GM18520 (cell line): ENCODE measurements around the gene SLC2A1.

ENCODE experiments used
- ATAC-seq: cut with Tn5 transposase; IDR thresholded peaks from one replicate; pipeline ENCODE4 v1.9.1; 2021; ENCODE audit not compliant: unreplicated experiment

The SLC2A1 gene

DNA sequence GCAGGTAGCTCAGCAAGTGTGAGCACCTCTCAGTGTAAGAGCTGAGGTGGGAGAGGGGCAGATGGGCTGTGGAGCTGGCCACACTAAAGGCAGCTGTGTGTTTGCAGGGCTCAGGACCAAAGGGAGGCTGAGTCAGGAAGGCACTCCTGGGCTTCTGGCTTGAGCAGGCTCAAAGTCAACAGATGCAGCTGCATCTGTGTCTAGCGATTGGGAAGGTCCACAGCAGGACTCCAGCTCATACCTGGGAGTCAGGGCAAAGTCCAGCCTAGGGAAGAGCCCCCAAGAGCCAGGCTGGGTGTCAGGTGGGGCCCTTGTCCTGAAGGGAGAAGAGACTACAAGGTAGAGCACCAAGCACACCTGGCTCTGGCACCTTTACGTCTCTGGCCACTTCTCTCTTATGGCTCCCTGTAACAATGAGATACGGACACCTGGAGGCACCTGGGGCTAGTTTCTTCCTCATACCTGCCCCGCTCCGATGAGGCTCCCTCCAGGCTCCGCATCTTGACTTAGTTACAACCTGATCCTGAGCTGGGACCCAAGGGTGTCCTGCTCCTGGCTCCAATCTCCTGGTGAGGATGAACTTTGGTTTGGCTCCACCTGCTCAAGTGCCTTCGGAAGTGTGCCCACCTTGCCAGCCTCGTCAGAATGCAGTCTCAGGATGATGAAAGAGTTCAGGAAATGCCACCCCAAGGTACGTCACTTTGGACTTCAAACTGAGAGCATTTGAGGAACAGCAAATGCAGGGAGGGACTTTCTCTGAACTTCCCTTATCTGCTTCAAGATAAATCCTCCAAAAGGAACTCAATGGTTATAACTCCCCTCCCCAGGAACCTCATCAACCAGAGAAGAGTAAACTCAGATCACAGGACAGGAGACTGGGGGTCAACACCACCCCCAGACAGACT, 21.5 kb upstream of the SLC2A1 start:
- no peak for ATAC-seq

DNA sequence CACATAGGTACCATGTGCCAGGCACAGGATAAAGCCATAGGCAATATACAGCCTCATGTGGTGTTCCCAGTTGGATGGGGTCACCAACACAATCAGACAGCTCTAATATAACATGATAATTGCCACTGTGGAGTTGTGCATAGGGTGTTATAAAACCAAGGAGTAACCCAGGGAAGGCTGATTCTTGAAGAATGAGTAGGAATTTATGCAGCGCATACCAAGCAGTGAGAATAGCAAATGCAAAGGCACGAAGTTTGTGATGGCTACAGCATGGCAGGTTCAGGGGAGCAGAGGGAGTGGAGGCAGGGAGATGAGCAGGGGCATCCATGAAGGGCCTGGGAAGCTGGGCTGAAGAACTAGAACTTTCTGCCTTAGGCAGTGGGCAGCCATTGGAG, 20.4 kb upstream of the SLC2A1 start:
- no peak for ATAC-seq

DNA sequence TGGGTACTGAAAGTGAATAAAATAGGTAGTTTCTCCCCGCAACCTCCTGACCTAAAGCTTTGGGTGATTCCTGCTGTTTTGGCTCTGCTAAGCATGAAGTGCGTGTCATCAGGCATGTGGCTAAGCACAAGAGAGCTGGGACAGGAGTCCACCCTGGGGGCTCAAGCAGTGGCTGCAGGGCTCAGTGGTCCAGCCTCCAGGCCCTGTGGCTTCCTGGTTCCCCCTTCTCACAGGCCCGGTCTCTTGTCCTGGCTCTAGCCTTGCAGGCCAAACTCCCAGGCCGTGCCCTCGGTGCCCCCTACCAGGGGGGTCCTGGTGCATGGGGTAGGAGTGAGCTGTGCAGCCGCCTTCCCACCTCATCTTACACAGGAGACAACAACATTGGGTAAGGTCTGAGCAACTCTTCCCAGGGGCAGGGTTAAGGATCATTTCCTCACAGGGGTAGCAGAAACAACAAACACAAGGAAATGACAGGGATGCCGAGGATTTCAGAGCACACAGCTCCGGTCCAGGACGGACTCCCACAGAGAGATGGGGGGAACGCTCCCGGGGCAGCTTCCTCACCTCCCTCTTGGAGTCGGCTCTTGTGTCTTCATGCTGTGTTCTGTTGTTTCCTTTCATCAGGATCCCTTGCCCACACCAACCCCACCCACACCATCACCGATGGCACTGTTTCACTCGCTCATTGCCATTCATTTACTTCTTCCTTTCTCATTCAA, 19.8 kb upstream of the SLC2A1 start:
- no peak for ATAC-seq

DNA sequence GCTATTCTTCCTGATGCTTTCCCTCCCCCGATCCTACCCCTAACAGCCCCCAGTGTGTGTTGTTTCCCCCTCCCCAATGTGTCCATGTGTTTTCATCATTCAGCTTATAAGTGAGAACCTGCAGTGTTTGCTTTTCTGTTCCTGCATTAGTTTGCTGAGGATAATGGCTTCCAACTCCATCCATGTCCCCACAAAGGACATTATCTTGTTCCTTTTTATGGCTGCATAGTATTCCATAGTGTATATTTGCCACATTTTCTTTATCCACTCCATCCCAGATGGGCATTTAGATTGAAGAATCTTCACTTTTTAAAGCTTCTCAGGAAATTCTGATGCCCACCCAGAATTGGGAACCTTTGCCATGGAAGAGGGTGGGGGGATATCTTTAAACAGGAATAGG, 19.0 kb upstream of the SLC2A1 start:
- ATAC-seq, result no peak

DNA sequence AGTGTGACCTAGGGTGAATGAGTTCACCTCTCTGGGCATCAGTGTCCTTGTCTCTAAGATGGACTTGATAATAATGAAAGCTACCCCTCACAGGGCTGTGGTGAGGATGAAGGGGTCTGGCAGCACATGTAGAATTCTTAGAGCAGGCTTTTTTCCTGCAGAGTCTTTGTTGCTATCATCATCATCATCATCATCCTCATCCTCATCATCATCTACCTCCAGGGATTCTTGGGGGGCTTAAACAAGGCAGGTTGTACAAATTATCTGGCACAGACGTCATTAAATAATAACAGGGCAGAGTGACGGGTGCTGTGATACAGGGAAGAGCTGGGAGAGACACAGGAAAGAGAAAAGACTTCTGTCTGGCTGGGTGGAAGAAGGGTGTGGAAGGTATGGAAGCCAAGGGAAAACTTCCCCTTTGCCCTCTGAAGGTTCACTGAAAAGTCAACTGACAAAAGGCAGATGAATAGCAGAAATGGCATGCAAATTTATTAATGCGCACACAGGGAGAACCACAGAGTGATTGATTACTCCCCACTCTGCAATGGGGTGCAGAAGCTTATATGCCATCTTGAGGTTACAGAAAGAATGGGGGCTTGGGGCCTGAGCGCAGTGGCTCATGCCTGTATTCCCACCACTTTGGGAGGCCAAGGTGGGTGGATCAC, 17.0 kb upstream of the SLC2A1 start:
- ATAC-seq, result no peak

DNA sequence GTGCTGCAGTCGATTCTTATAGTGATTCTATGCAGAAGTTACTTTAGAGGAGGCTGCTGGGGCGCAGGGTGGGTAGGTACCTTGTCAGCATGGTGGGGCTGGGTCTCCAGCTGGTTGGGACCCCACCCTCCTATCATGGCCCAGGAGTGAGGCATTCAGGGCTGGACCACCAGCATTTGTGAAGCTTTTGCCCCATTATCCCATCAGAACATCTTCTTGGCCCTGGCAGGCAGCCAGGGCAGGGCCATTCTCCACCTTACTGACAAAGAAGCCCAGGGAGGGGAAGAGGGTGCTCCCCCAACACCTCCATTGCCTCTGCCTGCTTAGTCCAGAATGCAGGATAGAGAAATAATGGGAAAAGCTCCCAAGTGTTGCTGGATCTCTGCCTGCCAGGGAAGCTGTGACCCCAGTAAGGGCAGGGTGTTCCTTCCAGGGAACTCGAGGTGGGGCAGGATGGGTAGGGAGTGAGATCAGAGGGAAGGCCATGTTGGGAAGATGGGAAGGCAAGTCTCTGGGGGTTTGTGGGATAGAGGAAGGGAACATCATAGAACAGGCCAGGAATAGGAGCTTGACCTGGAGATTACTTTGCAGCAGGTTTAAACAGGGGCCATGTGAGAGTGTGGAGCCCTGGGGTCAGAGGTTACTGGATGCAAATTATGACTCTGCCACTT, 16.2 kb upstream of the SLC2A1 start:
- ATAC-seq, result no peak

DNA sequence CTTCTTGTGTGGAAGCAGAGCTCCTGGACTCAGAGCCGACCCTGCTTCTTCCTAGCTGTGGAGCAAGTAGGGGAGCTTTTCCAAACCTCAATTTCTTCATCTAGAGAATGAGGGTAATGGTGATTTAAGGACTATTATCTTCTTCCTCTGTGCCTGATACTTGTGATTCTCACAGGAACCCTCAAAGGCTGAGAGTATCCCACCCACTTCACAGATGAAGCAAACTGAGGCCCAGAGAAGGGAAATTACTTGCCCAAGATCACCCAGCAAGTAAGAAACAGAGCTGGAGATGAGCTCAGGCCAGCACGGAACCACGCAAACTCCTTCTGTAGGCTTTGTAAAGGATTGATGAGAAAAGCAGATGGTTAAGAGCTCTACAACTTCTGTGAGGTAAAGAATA, 15.1 kb upstream of the SLC2A1 start:
- ATAC-seq, result no peak

DNA sequence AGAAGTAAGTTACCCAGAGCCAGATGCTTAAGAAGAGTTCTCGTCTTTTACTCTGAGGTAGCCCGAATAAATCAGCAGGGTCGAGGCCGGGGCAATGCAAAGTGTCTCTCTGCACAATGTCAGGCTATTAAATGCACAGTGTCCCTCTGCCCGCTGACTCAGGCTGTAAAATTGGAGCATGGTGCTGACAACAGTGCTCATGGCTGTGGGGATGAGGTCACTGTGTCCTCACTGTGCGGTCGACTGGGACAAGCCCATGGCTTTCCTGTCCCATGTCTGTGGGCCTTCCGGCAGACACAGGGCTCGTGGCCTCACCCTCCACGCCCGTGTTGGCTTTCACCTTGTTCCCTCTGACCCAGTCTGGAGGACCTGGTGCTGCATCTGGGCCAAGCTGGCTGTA, 14.6 kb upstream of the SLC2A1 start:
- no peak for ATAC-seq

DNA sequence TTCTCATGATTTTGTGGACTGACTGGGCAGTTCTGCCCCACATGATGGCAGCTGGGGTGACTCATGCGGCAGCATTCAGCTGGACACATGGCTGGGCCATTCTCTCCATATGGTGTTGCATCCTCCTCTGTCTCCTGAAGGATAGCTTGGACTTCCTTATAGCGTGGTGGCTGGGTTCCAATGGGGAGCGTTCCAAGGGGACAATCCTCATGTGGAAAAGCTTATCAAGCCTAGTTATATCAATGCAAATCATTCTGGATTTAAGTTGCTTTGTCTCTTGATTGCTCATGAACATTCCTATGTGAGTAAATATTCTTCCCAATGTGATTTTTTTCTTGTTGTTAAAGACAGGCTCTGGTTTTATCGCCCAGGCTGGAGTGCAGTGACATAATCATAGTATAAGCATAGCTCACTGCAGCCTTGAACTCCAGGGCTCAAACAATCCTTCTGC, 13.2 kb upstream of the SLC2A1 start:
- no peak for ATAC-seq

DNA sequence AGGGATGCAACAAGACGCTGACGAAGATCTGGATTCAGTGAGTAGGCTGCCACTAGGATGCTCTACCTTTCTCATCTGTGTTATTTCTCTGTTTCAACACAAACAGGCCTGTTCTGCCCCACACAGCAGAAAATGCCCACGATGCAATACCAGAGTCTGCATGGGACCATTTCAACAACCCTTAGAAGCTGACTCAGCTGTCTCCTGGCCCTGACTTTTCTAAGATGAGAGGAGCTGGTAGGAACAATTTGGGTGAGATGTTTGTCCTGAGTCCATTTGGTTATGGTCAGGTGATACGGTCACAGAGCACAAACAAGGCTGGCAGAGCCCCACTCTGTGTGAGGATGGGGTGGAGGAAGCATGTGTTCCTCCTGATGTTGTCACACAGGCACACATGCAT, 11.5 kb upstream of the SLC2A1 start:
- ATAC-seq, result no peak

DNA sequence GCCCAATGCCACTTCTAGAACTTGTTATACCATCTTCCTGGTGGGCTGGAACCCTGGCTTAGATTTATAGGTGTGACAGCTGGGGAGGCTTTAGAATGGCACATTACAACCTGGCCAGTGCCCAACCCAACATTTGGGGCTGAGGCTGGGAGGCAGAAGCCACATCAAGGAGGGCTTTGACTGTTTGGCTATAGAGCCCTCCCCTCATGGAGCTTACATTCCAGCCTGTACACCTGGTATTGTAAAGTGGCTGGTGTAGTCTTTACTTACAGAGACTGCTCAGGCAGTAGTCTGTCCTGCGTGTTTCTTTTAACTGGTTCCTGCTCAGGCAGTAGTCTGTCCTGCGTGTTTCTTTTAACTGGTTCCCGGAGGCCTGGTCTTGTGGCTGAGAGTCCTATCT, 10.0 kb upstream of the SLC2A1 start:
- no peak for ATAC-seq

DNA sequence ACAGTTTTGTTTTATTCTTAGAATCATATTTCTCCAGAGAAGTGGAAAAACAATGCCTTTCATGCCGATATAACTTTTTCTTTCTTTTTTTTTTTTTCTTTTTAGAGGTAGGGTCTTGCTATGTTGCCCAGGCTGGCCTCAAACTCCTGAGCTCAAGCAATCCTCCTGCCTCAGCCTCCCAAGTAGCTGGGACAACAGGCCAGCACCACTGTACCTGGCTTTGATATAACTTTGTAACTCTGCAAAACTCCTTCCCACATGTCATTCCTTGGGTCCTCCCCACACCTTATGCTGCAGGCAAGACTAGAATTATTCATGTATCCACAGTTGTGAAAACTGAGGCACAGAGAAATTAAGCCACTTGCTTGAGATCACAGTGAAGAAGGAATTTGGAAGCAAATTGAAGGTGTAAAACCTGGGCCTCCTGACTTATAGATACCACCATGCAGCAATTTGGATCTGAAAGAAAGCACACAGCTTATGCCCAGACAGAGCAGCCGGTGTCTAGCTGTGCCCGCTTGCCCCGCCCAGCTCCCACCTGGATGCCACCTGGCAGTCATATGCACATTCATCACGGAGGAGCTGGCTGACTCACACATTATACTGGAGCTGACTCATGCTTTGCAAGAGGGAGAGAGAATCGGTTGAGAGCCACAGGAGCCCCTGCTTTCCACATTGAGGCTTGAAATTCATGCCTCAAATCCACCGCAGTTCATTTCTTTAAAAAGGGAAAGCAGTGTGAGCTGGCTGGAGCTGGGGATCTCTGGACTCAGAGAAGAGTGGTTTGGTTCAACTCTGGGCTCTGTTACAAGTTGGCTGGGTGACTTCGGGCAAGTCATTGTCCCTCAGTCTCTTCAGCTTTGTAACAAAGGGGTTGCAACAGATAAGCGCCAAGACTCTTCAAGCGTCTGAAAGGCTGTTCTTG, 8.3 kb upstream of the SLC2A1 start:
- no peak for ATAC-seq

DNA sequence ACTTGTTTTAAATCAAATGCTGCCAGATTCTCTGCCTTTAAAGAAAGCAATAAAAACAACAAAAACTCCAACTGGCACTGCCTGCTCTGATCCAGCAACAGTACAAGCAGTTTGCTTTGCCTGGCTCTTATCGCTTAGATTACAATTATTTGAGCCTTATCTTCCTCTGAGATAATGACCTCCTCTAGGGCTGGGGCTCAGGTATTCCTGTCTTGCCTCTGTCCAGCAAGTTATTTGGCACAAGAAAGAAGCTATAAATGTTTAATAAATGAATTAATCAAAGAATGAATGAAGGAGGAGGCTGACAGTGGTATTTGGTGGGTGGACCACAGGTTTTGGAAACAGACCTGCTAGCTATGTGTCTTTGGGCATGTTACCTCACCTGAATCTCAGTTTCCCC, 6.7 kb upstream of the SLC2A1 start:
- no peak for ATAC-seq

DNA sequence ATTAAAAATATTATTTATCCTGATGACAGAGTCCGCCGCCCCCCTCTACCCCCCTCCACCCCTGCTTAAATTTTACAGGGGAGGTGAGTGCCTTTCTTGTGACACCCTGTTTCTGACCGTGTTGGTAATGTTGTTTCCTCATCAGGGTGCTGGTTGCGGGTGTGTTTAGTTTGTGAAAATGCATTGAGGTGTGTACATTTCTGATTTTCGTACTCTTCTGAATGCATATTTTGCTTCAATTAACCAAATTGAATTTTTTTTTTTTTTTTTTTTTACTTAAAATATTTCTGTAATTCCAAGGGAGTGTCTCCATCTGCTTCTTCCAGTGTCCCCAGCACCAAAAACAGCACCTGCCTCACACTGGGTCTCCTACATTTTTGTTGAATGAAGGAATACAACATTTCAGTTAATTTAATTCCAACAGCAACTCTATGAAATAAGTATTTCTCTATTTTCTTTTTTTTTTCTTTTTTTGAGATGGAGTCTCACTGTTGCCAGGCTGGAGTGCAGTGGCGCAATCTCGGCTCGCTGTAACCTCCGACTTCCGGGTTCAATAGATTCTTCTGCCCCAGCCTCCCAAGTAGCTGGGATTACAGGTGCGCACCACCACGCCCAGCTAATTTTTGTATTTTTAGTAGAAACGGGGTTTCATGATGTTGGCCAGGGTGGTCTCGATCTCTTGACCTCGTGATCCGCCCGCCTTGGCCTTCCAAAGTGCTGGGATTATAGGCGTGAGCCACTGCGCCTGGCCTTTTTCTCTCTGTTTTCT, 5.6 kb upstream of the SLC2A1 start:
- ATAC-seq, result no peak

DNA sequence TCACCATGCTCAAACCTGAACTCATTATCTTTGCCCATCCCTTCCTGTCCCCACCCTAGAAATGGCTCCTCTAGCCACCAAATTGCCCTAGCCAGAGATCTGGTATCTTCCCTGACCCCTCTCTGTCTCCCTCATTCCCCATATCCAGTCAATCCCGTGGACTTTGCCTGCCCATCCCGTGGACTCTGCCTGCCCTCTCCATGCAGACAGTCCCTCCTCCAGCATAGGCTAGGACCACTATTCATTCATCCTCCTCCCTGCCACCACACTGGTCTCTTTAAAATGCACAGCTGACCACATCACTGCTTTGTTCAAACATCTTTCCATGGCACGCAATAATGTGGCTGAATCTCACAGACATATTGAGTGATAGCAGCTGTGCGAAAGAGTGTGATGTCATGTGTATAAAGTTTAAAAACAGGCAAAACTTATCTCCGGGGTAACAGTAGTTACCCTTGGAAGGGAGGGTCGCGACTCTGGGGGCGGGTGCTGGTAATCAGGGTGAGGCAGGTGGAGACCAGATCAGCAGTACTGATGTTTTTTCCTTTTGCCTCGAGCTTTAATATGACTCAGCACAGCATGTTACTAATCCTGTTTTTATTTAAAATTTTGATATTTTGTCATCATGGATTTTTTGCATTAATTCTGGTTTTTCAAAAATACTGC, 4.8 kb upstream of the SLC2A1 start:
- ATAC-seq, result no peak

DNA sequence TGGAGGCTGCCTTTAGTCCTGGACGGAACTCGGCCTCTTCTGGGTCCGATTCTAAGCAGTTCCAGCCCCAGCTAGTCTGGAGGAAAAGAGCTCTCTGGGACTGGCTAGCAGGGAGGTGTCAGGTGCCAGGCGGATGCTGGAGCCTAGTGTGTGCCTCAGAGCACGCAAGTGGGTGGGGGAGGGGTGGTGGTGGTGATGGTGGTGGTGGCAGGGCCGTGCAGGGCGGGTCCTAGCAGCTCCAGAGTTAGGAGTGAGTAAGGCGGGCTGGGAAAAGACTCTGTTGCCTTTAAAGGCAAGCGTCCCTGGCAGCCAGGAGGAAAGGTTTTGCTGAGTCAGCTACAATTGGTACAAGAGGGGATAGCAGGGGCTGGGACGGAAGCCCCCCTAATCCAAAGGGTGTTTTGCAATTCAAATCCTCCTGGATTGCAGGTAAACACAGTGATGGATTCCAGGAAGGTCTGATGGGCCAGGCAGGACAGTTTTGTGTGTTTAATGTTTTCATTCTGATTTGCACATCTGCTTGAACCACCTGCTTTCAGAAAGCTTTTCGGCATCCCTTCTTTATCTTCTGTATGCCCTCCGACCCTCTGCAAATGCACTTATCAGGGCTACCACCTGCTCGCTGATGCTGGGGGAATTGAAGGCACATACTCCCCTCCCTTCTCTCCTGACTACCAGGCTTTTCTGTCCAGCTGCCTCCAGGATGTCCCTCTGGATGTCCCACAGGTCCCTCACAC, 4.1 kb upstream of the SLC2A1 start:
- ATAC-seq, result no peak

DNA sequence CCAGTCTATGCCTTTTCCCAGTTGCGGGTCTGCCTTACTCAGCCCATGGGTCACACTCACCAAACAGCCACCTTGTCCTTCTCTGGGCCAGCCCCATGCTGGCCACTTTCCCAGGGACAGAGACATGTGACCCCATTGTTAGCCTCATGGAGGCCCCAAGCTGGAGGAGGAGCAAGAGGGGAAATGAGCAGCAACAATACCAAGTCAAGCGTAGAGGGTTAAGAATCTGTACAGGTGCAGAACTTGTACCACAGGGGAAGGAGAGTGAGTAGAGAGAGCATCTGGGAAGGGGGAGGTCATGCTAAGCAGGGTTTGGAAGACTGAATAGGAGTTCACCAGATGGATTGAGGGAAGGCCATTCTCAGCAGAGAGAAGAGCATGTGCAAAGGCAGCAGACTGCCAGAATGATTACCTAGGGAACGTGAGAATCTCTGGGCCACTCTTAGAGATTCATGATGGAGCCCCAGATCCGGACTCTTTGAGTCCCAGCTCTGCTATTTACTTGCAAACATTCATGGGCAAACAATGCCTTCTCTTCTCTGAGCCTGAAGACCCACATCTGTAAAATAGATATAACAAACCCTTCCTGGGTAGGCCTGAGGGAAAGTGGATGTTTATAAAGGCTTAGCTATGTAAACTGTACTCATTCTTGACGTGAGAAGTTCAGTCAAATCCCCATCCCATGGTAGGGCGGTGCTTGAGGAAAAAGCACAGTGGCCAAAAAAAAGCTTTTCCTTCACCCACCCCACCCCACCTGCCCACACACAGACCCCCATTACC, 2.8 kb upstream of the SLC2A1 start:
- ATAC-seq, result no peak
